Subcutaneous abdominal adipose tissue (tissue), 5 donors: ENCODE results near the gene ITGA5.
"Not testable (repeated sequence)": the region's sequence is repeated elsewhere in the genome, so short reads cannot be mapped to it uniquely, and the experiment has no call there.

Experiments
- H3K27ac ChIP-seq: one replicate; pipeline ENCODE4 v1.7.0; 2013; ENCODE audit warnings: low read depth, mild to moderate bottlenecking, inconsistent platforms, low read length, moderate library complexity
- H3K27me3 ChIP-seq, 5 donors: one replicate each; pipeline ENCODE4 v1.7.0; 2013; ENCODE audit warnings: low read length in 5 of 5, inconsistent platforms in 1 of 5; ENCODE audit not compliant: control insufficient read depth in 5 of 5, insufficient read depth in 4 of 5
- H3K36me3 ChIP-seq, 5 donors: one replicate each; pipeline ENCODE4 v1.7.0; 2013; ENCODE audit warnings: low read length in 5 of 5; ENCODE audit not compliant: control insufficient read depth in 5 of 5, insufficient read depth in 5 of 5
- H3K4me1 ChIP-seq, 5 donors: one replicate each; pipeline ENCODE4 v1.7.0; 2013; ENCODE audit warnings: low read length in 5 of 5, mild to moderate bottlenecking in 3 of 5, moderate library complexity in 1 of 5; ENCODE audit not compliant: control insufficient read depth in 5 of 5, insufficient read depth in 5 of 5
- H3K4me3 ChIP-seq, 5 donors: one replicate each; pipeline ENCODE4 v1.7.0; 2013; ENCODE audit warnings: low read length in 5 of 5, low read depth in 1 of 5
- H3K9ac ChIP-seq, 5 donors: one replicate each; pipeline ENCODE4 v1.7.0; 2013; ENCODE audit warnings: low read length in 5 of 5, mild to moderate bottlenecking in 4 of 5, moderate library complexity in 3 of 5
- H3K9me3 ChIP-seq, 5 donors: one replicate each; pipeline ENCODE4 v1.7.0; 2013; ENCODE audit warnings: low read length in 5 of 5; ENCODE audit not compliant: control insufficient read depth in 5 of 5
- donor health status: healthy.
- donor health status: healthy.
- donor health status: healthy.
- donor health status: healthy.
- donor health status: healthy.

The ITGA5 gene

DNA sequence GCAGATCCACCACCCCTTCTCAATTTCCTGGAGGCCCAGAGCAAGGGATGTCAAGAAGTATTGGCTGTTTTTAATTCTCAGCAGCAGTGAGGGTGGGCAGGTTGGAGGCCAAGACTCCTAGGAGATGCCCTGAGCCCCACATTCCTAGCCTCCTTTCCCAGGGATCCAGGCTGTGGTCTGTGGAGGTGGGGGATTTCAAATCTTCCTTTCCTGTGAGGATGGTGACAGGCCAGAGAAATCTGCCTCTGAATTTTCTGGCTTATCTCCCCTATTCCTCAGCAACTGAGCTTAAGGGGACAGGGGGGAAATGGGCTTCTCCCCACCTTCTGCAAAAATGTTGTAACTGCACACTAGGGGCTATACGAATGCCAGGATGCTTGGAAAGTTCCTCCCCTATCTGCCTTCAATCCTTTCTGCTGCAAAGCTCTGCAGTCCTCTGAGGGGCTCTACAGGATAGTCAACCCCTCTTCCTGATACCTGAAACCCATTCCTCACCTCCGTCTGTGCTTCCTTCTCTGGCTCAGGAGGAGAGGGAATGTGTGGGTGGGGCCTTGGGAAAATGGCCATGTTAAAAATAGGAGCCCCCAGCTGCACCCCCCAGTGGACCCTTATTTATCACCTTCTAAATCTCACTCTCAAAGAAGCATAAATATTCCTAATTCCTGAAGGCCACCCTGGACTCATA, 61.4 kb downstream of the ITGA5 start:
- no peaks in the 10 kb centered on the region for H3K9me3 ChIP-seq
- peaks cover 0 to 2% (median 0%) of the 10 kb centered on the region in 5 donors for H3K36me3 ChIP-seq
- H3K27ac ChIP-seq, result no peak overlapping the region
- no peak overlapping the region for H3K4me3 ChIP-seq
- H3K27me3 ChIP-seq, result no peaks in the 10 kb centered on the region
- H3K4me1 ChIP-seq, result peaks cover 16 to 38% (median 30%) of the 10 kb centered on the region in 5 donors
- no peak overlapping the region for H3K9ac ChIP-seq

DNA sequence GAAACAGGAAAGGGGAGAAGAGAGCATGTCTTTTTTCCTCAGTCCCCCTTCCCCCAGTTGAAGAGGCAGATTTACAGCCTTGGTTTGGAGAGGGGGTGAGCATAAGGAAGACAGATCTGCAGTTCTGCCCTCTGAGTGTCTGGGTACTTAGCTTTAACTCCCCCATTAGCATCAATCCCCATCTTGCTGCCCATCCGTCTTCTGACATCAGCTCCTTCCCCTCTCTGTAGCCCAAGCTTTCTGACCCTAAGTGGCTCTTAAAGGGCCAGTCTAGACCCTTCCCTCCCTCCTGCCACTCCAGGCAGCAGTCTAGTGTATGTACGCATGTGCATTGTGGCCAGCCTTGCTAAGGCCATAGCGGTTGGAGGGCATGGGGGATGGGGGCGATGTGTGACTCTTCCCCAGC, 62.1 kb downstream of the ITGA5 start:
- Histone ChIP-seq H3K27me3 (no peaks in the 10 kb centered on the region), H3K27ac (no peak overlapping the region), H3K36me3 (peaks cover 0 to 5% (median 0%) of the 10 kb centered on the region in 5 donors), H3K4me3 (no peak overlapping the region), H3K9ac (no peak overlapping the region), H3K9me3 (no peaks in the 10 kb centered on the region), H3K4me1 (peaks cover 17 to 45% (median 37%) of the 10 kb centered on the region in 5 donors)

DNA sequence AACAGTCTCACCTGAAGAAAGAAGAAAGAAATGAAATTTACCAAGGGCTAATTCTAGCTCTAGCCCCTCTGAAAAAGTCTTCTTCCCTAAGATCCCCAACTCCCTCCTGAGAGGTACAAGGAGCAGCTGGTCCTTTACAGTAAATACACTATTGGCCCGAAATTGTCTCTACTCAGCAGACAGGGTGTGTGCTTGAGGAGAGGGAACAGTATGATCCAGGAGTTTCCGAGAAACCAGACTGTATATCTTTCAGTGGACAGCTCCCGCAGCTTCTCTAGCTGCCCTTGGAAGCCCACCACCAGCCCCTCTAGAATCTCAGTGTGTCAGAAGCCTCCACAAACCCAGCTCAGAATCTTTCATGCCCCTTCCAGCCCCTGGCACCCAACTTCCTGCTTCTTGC, 62.8 kb downstream of the ITGA5 start:
- Histone ChIP-seq H3K4me3 (no peak overlapping the region), H3K27me3 (no peaks in the 10 kb centered on the region), H3K4me1 (peaks cover 20 to 52% (median 44%) of the 10 kb centered on the region in 5 donors), H3K9ac (no peak overlapping the region), H3K9me3 (no peaks in the 10 kb centered on the region), H3K27ac (no peak overlapping the region), H3K36me3 (peaks cover 0 to 9% (median 4%) of the 10 kb centered on the region in 5 donors)

GRCh38 chr12:54355104-54355815, 63.8 kb downstream of the ITGA5 start:
- no peak overlapping the region for H3K4me3 ChIP-seq
- no peak overlapping the region for H3K27ac ChIP-seq
- no peaks in the 10 kb centered on the region for H3K27me3 ChIP-seq
- H3K36me3 ChIP-seq, result peaks cover 3 to 19% (median 13%) of the 10 kb centered on the region in 5 donors
- peak overlapping the region in 2 of 5 donors; percentile 6 to 37 for H3K9ac ChIP-seq
- peaks cover 20 to 62% (median 54%) of the 10 kb centered on the region in 5 donors for H3K4me1 ChIP-seq
- no peaks in the 10 kb centered on the region for H3K9me3 ChIP-seq

DNA sequence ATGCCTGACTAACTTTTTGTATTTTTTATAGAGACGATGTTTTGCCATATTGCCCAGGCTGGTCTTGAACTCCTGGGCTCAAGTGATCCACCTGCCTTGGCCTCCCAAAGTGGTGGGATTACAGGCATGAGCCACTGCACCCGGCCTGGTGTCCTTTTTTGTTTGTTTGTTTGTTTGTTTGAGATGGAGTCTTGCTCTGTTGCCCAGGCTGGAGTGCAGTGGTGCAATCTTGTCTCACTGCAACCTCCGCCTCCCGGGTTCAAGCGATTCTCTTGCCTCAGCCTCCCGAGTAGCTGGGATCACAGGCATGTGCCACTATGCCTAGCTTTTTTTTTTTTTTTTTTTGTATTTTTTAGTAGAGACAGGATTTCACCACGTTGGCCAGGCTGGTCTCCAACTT, 64.8 kb downstream of the ITGA5 start:
- H3K4me3 ChIP-seq, H3K9ac ChIP-seq, H3K27ac ChIP-seq, H3K9me3 ChIP-seq, H3K27me3 ChIP-seq: not testable (repeated sequence)
- peaks cover 18 to 66% (median 54%) of the 10 kb centered on the region in 5 donors for H3K4me1 ChIP-seq
- peaks cover 11 to 28% (median 23%) of the 10 kb centered on the region in 5 donors for H3K36me3 ChIP-seq

- peaks cover 15 to 61% (median 46%) of the 10 kb centered on the region in 5 donors for H3K4me1 ChIP-seq
- H3K4me3 ChIP-seq, result peak overlapping the region in 1 of 5 donors; percentile 32
- peaks cover 12 to 35% (median 33%) of the 10 kb centered on the region in 5 donors for H3K36me3 ChIP-seq
- no peaks in the 10 kb centered on the region for H3K9me3 ChIP-seq
- H3K27ac ChIP-seq, result peak overlapping the region; percentile 80
- no peaks in the 10 kb centered on the region for H3K27me3 ChIP-seq
- peak overlapping the region in 1 of 5 donors; percentile 58 for H3K9ac ChIP-seq
Measured at GRCh38 chr12:54352891-54353874, 65.9 kb downstream of the ITGA5 start.

- no peaks in the 10 kb centered on the region for H3K27me3 ChIP-seq
- peak overlapping the region in 1 of 5 donors; percentile 4 for H3K4me3 ChIP-seq
- peaks cover 14 to 52% (median 41%) of the 10 kb centered on the region in 5 donors for H3K4me1 ChIP-seq
- H3K36me3 ChIP-seq, result peaks cover 18 to 45% (median 42%) of the 10 kb centered on the region in 5 donors
- peak overlapping the region in 1 of 5 donors; percentile 19 for H3K9ac ChIP-seq
- H3K27ac ChIP-seq, result peak overlapping the region; percentile 80
- no peaks in the 10 kb centered on the region for H3K9me3 ChIP-seq
Measured at GRCh38 chr12:54352022-54352531, 67.0 kb downstream of the ITGA5 start.

- H3K4me1 ChIP-seq, result peaks cover 14 to 52% (median 41%) of the 10 kb centered on the region in 5 donors
- peaks cover 18 to 51% (median 50%) of the 10 kb centered on the region in 5 donors for H3K36me3 ChIP-seq
- peak overlapping the region; percentile 64 for H3K27ac ChIP-seq
- no peak overlapping the region for H3K4me3 ChIP-seq
- no peaks in the 10 kb centered on the region for H3K9me3 ChIP-seq
- no peak overlapping the region for H3K9ac ChIP-seq
- H3K27me3 ChIP-seq, result no peaks in the 10 kb centered on the region
Measured at GRCh38 chr12:54351341-54351740, 67.7 kb downstream of the ITGA5 start.

GRCh38 chr12:54350743-54351142, 68.3 kb downstream of the ITGA5 start:
- Histone ChIP-seq H3K4me1 (peaks cover 14 to 52% (median 41%) of the 10 kb centered on the region in 5 donors), H3K4me3 (no peak overlapping the region), H3K9ac (no peak overlapping the region), H3K27me3 (no peaks in the 10 kb centered on the region), H3K36me3 (peaks cover 18 to 54% (median 53%) of the 10 kb centered on the region in 5 donors), H3K9me3 (no peaks in the 10 kb centered on the region), H3K27ac (peak overlapping the region; percentile 64)
